HG03457 (cell line): ENCODE data around the gene MARCHF2.
"Not testable (repeated sequence)": the region's sequence is repeated elsewhere in the genome, so short reads cannot be mapped to it uniquely, and the experiment has no call there.

Experiments
- ATAC-seq: cut with Tn5 transposase; IDR thresholded peaks from one replicate; pipeline ENCODE4 v1.9.1; 2021; ENCODE audit warnings: moderate number of reproducible peaks; ENCODE audit not compliant: unreplicated experiment

Gene MARCHF2

DNA sequence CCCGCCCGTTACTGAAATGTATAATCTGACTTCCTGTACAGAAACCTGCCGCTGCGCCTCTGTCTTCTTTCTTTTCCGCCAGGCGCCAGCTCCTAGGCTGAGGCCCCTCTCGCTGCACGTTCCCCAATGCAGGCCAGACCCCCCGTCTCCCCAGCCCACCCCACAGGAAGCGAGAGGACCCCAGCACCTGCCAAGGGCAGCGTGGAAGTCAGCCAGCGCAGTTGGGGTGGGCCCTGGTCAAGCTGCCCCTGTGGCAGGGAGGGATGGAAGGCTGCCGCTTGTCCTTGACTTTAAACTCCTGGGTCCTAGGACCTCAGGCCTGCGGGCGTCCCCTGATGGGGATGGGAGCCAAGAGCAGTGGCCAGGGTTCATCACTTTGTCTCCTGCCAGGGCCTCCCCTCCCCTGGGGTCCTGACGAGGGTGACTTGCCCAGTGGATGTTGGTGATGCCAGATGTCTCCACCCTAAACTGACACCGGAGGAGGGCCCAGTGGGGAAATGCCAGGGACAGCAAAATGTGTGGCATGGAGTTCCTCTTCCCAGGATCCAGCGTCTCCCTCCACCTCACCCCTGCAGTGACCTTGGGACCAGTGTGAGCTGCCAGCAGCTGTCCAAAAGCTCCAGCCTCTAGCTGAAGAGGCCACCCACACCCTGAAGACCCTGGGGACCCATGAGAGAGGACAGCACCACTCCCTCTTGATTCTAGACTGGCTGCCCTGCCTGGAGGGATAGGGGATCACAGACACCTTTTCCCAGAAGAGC lies 8.5 kb upstream of the MARCHF2 start:
- no peak for ATAC-seq

GRCh38 chr19:8410718-8411117 lies 2.4 kb upstream of the MARCHF2 start:
- not testable (repeated sequence) for ATAC-seq

DNA sequence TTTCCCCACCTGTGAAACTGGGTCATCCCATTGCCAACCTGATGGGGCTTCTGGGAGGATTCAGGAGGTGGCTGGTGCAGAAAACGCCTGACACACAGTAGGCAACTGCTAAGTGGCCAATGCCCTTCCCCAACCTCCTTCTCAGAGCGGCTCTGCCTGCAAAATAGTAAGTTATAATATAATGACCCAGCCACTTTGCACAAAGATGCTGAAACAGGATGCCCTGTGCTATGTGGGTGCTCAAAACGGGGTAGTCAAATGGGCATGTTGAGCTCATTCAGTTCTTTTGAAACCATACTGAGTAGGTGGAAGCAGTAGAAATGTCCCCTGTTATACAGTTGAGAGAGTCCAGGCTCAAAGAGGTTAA lies 507 bp downstream of the MARCHF2 start:
- no peak for ATAC-seq

DNA sequence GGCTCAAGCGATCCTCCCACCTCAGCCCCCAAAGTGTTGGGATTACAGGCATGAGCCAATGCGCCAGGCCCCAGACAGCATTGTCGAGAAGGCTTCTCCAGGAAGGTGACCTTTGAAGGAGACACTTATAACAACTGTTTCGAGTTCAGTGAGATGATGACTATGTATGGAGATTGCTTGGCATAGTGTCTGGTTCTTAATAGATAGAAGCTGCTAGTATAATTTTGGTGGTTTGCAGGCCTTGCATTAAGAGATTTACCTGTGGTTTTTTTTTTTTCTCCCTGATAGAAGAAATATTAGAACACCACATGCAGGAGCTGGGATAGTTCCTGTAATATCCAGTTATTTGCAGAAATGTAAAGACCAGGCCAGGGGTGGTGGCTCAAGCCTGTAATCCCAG lies 3.7 kb downstream of the MARCHF2 start:
- ATAC-seq, result no peak

GRCh38 chr19:8421484-8422461 lies 8.7 kb downstream of the MARCHF2 start:
- ATAC-seq, result no peak

- ATAC-seq, result no peak
Measured at GRCh38 chr19:8423817-8424223, 10.7 kb downstream of the MARCHF2 start.

DNA sequence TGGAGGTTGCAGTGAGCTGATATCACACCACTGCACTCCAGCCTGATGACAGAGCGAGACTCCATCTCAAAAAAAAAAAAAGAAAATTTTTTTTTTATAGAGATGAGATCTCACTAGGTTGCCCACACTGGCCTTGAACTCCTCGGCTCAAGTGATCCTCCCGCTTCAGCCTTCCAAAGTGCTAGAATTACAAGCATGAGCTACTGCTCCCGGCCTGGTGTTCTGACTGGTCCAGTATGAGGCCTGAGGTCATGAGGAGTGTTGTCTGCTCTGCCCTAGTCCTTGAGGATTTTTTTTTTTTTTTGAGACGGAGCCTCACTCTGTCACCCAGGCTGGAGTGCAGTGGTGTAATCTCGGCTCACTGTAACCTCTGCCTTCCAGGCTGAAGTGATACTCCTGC lies 12.2 kb downstream of the MARCHF2 start:
- not testable (repeated sequence) for ATAC-seq

- no peak for ATAC-seq
Measured at GRCh38 chr19:8426283-8426682, 13.2 kb downstream of the MARCHF2 start.

DNA sequence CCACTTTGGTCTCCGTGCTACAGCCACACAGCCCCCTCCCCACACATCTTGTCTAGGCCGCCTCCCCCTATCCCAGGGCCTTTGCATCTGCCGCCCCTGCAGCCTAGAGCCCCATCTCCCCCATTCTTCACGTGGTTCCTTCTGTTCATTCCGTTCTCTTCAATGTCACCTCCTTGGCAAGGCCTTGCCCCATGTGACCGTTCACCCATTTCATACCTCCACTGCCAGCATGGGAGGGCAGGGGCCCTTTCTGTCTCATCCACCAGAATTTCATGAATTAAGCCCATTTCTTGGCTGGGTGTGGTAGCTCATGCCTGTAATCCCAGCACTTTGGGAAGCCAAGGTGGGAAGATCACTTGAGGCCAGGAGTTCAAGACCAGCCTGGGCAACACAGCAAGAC lies 15.9 kb downstream of the MARCHF2 start:
- ATAC-seq, result no peak

GRCh38 chr19:8429826-8430225 lies 16.7 kb downstream of the MARCHF2 start:
- no peak for ATAC-seq

- no peak for ATAC-seq
Measured at GRCh38 chr19:8430650-8431049, 17.5 kb downstream of the MARCHF2 start.

- ATAC-seq, result no peak
Measured at GRCh38 chr19:8438236-8438635, 25.1 kb downstream of the MARCHF2 start.

- no peak for ATAC-seq
Measured at GRCh38 chr19:8441725-8442544, 28.8 kb downstream of the MARCHF2 start.

- ATAC-seq, result not testable (repeated sequence)
Measured at GRCh38 chr19:8444140-8444676, 31.1 kb downstream of the MARCHF2 start.

DNA sequence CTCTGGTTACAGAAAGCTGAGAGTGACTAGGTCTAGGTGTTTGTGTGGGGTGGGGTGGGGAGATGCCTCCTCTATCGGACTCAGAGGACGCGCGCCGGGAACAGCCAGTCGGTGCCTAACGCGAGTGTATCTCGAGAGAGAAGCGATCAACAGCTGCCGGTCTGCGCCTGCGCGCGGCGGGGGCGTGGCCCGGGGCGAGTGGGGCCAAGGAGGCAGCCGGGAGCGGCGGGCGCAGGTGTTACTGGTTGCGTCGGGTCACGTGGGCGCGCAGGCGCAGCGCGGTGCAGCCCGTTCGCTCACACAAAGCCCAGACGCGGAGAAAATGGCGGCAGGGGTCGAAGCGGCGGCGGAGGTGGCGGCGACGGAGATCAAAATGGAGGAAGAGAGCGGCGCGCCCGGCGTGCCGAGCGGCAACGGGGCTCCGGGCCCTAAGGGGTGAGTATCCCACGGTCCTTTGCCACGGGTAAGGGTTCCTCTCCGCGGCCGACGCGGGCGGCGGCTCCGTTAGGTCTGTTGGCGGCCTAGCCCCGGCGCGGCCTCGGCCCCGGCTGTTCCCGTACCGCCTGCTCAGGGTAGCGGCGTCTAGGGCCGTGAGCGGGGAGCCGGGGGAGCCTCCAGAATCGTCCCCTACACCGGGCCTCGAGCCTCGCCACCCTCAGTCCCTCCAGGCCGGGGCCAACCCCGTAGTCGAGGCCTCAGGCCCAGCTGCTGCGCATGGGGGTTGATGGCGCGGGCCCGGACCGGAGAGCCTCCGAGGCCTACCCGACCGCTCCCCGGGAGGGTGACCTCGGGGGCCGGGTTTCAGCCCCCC lies 31.8 kb downstream of the MARCHF2 start, which contains the start of gene HNRNPM:
HNRNPM (plus strand) TSS at position 299 of the 811 bp plus-strand sequence; CDS start at position 323, 24 bp downstream.
- ATAC-seq, result peak; percentile 74

- ATAC-seq, result no peak
Measured at GRCh38 chr19:8445488-8446001, 32.4 kb downstream of the MARCHF2 start.

DNA sequence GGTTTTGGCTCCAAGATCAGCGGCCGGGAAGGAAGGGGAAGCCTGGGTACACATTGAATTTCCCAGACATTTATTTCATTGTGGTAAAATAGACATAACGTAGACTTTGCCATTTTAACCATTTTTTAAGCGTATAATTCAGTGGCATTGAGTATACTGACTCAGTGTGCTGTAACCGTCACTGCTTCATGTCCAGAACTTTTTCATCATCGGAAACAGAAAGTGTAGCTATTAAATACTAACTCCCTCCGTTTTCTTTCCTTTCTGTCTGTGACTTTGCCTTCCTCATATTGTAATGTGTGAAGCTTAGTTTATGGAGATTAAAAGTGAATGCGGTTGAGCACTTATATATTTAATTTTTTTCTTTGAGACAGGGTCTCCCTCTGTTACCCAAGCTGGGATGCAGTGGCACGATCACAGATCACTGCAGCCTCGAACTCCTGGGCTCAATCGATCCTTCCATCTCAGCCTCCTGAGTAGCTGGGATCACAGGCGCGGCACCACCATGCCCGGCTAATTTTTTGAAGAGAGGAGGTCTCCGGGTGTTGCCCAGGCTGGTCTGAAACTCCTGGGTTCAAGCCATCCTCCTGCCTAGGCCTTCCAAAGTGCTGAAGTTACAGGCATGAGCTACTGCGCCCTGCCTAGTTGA lies 33.1 kb downstream of the MARCHF2 start:
- no peak for ATAC-seq

GRCh38 chr19:8449830-8450229 lies 36.7 kb downstream of the MARCHF2 start:
- no peak for ATAC-seq

DNA sequence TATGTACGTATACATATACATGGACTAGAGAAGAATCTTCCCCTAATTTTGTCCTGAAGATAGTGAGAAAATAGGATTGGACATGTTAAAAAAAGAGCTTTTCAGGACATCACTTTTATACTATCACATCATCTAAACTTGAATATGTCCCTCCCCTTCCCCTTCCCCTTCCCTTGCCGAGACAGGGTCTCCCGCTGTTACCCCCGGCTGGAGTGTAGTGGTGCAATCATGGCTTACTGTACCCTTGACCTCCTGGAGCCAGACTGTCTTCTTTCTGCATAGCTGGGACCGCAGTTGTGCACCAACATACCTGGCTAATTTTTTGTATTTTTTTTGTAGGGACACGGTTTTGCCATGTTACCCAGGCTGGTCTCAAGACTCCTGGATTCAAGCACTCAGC lies 38.3 kb downstream of the MARCHF2 start:
- ATAC-seq, result no peak
